ENCODE measurements around the gene DNAJC13. TPM values are rescaled to one million over a fixed set of nuclear protein-coding genes. Genes with fewer than 3 reads are reported as not detected.

The DNAJC13 gene
- total RNA-seq, 2 donors from 2014 or later: 41.3 to 51.3 TPM

DNA sequence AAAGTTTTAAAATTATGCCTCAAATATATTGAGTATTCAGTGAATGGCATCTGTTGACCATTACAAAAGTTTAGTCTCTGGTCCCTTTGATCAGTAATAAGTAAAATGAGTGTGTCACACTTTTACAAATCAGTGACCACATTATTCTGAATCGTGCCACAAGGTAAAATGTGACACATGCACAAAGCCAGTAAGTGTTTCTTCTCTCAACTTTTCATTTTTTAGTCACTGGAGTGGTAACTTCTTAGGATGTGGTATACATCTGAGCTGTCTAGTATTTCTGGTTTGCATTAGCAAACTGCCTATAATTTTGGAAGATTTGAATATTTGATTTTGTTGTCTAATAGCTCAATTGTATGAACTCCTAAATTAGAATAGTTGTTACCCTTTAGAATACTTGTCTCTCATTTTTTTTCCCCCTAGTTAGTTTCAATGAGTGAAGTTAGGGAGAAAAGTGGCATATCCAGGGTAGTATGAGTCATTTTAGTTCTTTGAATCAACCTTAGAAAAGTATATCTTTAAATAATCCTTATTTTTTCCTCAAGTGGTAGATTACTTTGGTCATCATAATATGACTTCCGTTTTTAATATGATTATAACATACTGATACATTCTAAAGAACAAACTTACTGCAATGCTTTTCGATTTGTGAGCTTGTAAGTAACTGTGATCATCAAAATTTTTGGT is 18.1 kb downstream of the DNAJC13 start:
- Histone ChIP-seq H3K27ac (peak overlapping the region; percentile 0), H3K36me3 (no peaks in the 10 kb centered on the region), H3K9ac (ENCODE audit: low read depth in 2 of 2, low read length in 2 of 2) (no peak overlapping the region), H3K4me3 (no peak overlapping the region), H3K9me3 (no peaks in the 10 kb centered on the region), H3K4me1 (no peaks in the 10 kb centered on the region), H3K27me3 (no peaks in the 10 kb centered on the region)
- no peak for DNase-seq
- TF ChIP-seq, protein P1, sequence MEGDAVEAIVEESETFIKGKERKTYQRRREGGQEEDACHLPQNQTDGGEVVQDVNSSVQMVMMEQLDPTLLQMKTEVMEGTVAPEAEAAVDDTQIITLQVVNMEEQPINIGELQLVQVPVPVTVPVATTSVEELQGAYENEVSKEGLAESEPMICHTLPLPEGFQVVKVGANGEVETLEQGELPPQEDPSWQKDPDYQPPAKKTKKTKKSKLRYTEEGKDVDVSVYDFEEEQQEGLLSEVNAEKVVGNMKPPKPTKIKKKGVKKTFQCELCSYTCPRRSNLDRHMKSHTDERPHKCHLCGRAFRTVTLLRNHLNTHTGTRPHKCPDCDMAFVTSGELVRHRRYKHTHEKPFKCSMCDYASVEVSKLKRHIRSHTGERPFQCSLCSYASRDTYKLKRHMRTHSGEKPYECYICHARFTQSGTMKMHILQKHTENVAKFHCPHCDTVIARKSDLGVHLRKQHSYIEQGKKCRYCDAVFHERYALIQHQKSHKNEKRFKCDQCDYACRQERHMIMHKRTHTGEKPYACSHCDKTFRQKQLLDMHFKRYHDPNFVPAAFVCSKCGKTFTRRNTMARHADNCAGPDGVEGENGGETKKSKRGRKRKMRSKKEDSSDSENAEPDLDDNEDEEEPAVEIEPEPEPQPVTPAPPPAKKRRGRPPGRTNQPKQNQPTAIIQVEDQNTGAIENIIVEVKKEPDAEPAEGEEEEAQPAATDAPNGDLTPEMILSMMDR (IDR thresholded peaks at IDR 0.05): no peak
- intact Hi-C loops (cut with DNase I): no loop called here

- intact Hi-C loops (cut with DNase I): no loop called here
- Histone ChIP-seq H3K27ac (peak overlapping the region; percentile 0), H3K9me3 (no peaks in the 10 kb centered on the region), H3K4me1 (no peaks in the 10 kb centered on the region), H3K9ac (ENCODE audit: low read depth in 2 of 2, low read length in 2 of 2) (no peak overlapping the region), H3K27me3 (no peaks in the 10 kb centered on the region), H3K4me3 (no peak overlapping the region), H3K36me3 (no peaks in the 10 kb centered on the region)
- TF ChIP-seq, protein P1 (IDR thresholded peaks at IDR 0.05): no peak
- no peak for DNase-seq
Measured at GRCh38 chr3:132435911-132436425, 18.7 kb downstream of the DNAJC13 start.

- Histone ChIP-seq H3K4me1 (no peaks in the 10 kb centered on the region), H3K9ac (ENCODE audit: low read depth in 2 of 2, low read length in 2 of 2) (no peak overlapping the region), H3K4me3 (no peak overlapping the region), H3K36me3 (no peaks in the 10 kb centered on the region), H3K27ac (no peak overlapping the region), H3K9me3 (no peaks in the 10 kb centered on the region), H3K27me3 (no peaks in the 10 kb centered on the region)
- intact Hi-C loops (cut with DNase I): no loop called here
- TF ChIP-seq, protein P1 (IDR thresholded peaks at IDR 0.05): no peak
- DNase-seq: no peak
Measured at GRCh38 chr3:132443421-132443820, 26.1 kb downstream of the DNAJC13 start.

- intact Hi-C loops (cut with DNase I): no loop called here
- Histone ChIP-seq H3K4me1 (no peaks in the 10 kb centered on the region), H3K4me3 (no peak overlapping the region), H3K27ac (no peak overlapping the region), H3K36me3 (no peaks in the 10 kb centered on the region), H3K9me3 (no peaks in the 10 kb centered on the region), H3K27me3 (no peaks in the 10 kb centered on the region), H3K9ac (ENCODE audit: low read depth in 2 of 2, low read length in 2 of 2) (no peak overlapping the region)
- no peak for DNase-seq
- TF ChIP-seq, protein P1 (IDR thresholded peaks at IDR 0.05): no peak
Measured at GRCh38 chr3:132444383-132444782, 27.1 kb downstream of the DNAJC13 start.

GRCh38 chr3:132445817-132446216 is 28.5 kb downstream of the DNAJC13 start:
- no peak overlapping the region for H3K27ac ChIP-seq
- H3K27me3 ChIP-seq: no peaks in the 10 kb centered on the region
- H3K9me3 ChIP-seq: no peaks in the 10 kb centered on the region
- no peak overlapping the region for H3K4me3 ChIP-seq
- H3K36me3 ChIP-seq: no peaks in the 10 kb centered on the region
- intact Hi-C loops (cut with DNase I): no loop called here
- H3K9ac ChIP-seq (ENCODE audit: low read depth in 2 of 2, low read length in 2 of 2): no peak overlapping the region
- DNase-seq: no peak
- H3K4me1 ChIP-seq: no peaks in the 10 kb centered on the region
- TF ChIP-seq, protein P1 (IDR thresholded peaks at IDR 0.05): no peak
